GM21360 (cell line): ENCODE data around the gene MED14.

Experiments
- ATAC-seq: cut with Tn5 transposase; IDR thresholded peaks from one replicate; pipeline ENCODE4 v1.9.1; 2021; ENCODE audit warnings: mild to moderate bottlenecking, moderate library complexity; ENCODE audit not compliant: unreplicated experiment

MED14 gene

DNA sequence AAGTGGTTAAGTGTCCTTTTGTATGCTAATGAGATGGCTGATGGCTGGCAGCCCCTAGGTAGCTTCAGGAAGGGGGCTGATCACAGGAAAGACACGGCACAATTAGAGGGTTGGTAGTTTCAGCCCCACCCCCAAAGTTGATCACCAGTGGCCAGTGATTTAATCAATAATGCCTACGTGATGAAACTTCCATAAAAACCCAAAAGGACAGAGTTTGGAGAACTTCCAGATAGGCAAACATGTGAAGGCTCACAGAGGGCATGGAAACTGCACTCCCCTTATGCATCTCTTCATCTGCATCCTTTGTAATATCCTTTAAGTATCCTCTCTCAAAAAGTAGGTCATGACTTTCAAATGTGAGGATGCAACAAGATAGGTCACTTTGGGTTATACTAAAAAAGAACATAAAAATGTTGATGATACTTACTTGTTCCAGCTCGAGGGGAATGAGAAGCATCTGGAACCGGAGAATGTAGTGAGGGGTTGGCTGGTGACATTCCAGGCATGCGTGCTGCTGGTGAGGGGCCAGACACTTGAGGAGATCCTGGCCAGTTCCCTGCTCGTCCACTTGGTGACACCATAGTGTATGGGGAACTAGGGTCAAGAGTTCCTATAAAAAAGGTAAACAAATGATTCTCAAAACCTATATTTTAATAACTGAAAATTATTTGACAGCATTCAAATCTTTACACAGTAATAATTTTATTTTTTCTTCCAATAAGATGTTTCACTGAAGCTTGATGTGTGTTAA lies 71.3 kb downstream of the MED14 start:
- no peak for ATAC-seq

DNA sequence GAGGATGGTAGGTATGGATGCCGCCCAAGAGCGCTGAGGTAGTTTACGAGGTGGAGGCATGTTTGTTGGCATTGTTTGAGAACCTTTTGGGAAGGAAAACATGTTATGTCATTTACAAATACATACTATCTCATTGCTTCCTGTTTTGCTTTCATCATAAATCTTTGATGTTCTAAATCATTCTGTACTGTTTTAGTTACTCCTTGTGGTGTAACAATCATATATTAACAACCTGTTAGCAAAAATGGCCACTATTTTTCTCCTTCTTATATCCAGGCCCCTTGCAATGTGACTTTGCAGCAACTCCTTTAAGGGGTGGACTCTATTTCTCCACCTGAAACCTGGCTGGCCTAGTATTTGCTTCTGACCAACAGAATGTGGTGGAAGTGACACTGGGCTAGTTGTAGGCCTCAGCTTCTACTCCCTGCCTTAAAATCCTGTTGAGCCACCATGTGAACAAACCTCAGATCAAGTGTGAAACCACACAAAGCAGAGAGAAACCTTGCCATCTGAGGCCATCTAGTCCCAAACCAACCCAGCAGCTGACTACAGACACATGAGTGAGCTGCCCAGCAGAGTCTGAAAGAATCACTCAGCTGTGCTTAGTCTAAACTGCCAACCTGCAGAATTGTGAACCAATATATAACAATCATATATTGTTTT lies 72.1 kb downstream of the MED14 start:
- ATAC-seq: no peak

DNA sequence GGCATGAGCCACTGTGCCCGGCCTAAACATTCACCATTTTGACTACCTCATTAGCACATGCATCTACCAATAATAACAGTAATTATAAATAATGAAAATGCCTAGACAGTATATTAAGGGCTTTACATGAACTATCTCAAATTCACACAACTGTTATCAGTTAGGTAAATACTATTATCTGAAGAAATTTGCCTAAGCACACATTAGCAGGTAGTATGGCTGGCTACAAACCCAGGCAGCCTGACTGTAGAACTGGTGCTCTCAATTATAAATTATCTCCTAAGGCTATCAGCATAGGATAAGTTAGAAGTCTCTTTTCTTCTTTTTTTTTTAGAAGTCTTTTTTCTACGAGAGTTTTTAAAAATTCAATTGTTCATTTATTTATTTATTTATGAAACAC lies 73.9 kb downstream of the MED14 start:
- no peak for ATAC-seq

DNA sequence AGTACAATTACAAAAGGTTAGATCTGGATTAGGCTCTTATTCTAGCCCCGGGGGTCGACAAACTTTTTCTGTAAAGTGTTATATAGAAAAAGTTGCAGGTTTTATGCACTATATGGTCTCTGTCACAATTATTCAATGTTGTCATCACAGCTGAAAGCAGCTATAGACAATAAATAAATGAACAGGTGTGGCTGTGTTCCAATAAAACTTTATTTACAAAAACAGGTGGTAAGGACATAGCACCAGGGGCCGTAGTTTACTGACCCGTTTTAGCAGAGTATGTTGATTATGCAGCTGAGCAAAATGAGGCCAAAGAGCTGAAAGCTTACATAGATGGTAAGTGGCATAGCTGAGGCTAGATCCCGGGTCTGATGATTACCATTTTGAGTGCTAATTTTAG lies 75.0 kb downstream of the MED14 start:
- ATAC-seq: no peak

DNA sequence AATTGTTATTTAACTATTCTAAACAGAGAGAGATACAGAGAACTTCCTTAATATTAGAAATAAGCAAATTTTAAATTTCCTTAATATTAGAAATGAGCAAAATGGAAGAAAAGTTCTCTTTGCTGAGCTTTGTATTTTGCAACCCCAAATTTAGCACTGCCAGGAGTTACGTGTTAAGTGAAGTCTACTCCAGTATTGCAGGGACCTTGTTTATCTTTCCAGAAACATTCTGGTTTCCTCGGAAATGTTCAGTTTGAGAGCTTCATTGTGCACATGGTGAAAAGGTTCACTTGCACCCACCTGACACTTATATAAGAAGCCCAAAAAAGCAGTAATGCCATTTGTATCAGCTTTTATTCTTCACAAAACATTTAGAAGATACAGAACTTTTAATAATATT lies 81.8 kb downstream of the MED14 start:
- no peak for ATAC-seq

DNA sequence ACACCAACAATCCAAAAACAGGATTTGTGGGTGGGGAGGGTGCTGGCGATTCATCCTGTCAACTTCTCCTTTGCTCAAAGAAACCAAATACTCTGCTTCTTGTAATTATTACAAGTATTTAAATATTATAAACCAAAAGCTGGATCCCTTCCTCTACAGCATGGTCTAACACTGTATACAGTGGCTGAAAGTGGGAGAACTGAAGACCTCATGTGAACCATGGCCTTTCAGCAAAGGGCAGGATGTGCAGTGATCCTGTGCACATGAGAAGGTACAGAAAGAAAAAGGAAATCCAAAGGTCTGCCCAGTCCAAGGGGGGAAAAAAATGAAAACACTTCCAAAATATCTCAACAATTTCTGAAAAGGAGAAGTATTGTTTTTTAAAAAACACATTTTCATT lies 82.7 kb downstream of the MED14 start:
- no peak for ATAC-seq

DNA sequence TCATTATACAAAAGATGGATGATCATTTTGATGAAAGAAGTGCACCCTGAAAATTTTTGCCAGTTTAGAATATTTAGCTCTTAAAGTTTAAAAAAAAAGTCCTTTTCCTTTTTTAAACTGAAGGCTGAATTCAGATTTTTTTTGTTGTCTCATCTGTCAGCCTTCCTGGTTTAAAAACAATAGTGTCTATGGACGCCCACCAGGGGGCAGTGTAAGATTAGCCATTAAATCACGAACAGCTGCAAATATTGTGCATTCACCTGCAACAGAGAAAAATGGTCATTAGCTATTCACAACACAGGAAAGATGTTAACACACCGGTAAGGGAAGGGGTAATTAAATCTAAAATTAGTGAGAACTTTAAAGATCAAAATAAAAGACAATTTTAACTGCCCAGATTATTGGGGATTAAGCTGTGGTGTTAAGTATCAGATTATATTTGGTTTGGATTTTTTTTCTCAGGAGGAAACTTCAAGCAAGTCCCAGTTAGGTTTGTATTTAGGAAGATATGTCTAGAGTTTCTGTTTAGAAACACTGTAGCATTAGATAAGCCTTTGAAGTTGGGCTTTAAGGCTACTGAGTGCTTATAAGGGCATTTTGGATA lies 83.6 kb downstream of the MED14 start:
- no peak for ATAC-seq

DNA sequence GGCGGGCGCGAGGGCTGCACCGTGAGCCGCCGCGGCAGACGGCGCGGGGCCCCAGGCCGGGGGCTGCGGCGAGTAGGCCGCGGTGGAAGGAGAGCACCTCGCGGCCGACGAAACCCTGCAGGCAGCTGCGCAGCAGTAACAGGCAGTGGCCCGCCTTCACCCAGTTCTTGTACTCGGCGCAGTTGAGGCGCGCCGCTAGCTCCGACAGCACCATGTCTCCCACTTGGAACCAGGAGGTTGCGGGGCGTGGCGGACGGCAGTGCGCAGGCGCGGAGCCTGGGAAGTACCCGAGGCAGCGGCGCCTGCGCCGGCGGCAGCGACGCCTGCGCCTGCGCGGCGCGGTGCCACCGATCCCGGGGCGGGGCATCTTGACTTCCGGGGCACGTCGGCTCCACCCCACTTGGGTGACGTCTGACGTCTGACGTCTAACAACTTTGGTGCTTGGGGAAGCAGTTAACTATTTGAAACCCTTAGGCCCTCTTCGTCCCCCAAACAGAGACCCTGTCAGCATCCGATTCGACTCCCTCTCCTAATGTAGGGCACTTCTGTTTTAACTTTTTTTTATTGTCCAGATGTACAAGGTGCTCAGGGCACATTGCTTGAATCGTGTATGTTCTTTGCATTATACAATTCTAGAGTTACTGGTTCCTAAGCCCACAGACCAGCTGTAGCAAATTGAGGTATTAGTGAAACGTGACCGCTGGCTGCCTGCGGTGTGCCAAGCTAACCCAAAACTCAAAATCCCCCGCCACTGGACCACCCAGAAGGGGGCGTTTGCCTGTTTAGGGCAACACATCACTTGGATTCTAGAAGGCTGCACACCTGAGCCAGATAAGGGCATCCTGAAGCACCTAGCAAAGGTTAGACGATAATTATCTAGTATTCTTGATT lies 87.8 kb downstream of the MED14 start, which contains the start of gene CXorf38:
Gene CXorf38, minus strand, starts transcription at position 255 of the 891 bp plus-strand sequence. Its CDS starts 41 bp downstream, at position 214.
- peak; percentile 73 for ATAC-seq

DNA sequence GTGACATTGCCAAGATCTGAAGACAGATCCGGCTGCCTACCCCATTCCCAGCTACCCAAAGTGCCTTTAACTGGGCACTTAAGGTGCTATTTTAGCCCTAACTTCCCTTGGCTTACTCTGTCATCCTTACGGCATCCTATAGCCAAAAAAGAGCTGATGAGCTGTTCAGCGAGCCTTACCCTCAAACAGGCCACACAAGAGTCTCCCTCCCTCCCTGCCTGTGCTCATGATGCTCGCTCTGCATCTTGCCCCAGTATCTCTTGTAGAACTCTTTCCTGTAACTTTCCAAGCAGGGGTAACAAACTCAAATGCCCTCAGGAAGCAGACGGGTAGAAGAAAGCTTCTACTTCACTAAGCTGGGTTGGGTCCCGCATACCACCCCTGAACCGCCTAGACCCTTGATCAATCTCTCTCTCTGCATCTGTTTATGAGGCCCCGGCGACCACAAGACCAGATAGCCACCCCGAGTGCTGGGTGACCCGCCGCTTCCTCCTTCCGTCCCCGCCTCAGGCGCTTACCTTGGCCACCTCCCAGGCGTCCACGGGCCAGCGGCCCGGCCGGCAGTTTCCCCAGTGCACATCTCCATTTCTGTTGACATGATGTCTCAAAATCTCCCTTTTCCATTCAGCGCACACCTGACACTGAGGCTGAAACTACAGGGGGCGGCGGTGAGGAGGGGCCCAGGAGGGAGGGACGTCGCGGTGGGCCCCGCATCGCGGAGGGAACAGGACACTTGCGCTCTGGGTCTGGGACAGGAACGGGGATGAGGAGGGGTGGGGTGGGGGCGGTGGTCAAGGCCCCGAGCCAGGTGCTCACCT lies 88.6 kb downstream of the MED14 start:
- ATAC-seq: peak; percentile 15

DNA sequence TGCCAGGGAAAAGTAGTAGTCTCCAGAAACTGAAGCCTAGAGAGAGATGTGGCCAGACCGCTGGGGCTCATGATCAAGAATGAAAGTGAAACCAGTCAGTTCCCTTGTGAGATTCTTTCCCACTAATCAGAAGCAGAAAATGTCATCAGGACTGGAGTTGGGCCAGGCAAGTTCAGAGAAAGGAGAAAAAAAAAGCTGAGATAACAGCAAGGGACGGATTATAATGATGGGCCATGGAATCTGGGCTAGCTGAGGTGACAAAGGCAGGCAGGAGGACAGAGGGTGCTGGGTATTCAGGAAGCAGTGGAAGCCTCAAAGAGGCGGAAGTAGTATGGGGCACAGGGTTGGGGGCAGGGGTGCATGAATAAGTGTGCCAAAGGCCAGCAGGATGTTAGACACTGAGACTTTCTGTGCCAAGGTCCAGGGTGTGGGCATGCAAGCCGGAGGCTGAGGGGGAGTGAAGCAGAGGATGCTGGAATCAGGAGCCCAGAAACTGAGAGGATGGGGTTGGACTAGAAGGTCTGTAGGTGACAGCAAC lies 90.5 kb downstream of the MED14 start:
- ATAC-seq: peak; percentile 33

DNA sequence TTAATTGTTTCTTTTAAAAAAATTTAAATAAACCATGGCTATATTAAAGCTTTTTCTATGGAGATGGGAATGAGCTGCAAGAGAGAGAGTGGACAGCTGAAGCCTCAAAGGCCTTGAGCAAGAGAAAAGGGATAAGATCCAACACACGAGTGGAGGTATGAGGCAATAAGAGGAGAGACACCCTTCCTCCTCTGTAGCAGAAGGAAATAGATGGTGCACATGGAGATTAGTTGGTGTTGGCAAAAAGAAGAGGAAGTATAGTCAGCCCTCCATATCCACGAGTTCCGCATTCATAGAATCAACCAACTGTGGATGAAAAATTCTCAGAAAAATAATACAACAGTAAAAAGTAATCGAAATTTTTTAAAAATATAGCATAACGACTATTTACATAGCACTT lies 91.2 kb downstream of the MED14 start:
- ATAC-seq: no peak

DNA sequence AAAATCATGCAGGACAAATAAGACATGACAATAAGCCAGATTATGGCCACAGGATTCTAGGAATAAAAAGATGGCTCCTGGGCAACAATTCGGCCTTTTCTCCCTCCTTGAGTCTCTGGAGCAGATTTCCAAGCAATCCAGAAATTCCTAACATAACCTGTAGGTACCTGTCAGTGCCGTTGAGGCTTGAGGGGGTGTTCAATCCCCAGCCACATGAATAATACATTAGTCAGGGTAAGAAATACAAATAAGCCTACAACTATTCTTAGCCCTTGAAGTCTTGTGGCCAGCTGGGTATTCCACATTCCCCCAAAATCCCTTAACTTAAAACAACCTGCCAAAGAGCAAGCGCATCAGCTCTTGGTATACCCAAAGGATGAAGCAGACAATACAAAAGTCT lies 97.7 kb downstream of the MED14 start:
- no peak for ATAC-seq

DNA sequence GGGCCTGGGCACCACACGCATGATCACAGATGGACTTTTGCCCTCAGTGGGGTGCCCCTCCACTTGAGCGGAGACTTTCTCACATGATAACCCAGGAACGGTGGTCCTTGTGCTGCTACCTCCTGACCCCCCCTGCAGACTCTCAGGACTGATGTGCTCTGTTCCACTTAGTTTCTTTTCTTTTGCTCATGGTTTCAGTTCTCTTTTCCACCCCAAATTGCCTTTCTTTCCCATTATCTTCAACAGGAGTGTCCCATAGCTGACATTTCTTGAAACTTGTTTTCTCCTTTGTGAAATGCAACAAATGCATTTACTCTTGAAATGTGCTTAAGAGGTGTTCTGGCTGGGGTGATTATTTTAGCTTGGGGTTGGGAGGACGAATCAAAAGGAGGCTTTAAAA lies 103.1 kb downstream of the MED14 start:
- no peak for ATAC-seq

DNA sequence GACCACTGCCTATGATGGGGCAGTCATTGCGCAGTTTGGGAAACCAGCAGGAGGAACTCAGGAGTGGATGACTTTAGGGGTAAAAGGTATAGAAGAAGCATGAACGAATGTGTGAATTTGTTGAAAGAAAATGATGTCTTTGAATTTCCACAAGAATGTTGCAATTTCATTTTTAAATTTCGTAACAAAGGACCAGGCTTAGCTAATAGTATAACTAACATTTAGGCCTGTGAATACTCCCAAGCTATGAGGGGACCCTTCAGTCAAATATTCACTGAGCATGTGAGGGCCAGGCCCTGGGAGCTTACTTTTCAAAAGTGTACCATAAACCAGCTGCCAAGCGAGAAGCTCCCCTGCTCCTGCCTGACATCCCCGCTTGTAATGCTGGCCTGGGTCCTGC lies 106.8 kb downstream of the MED14 start:
- ATAC-seq: no peak

DNA sequence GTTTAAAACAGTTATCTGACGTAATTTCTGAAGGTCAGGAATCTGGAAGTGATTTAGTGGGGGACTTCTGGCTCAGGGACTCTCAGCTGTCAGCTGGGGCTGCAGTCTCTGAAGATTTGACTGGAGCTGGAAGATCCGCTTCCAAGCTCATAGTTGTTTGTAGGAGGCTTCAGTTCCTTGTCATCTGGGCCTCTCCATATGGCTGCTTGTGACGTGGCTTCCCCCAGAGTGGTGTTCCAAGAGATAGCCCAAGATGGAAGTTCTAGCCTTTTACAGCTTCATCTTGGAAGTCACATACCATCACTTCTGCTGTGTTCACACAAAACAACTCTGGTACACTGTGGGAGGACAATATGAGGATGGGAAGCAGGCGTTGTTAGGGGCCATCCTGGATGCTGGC lies 110.0 kb downstream of the MED14 start:
- no peak for ATAC-seq

DNA sequence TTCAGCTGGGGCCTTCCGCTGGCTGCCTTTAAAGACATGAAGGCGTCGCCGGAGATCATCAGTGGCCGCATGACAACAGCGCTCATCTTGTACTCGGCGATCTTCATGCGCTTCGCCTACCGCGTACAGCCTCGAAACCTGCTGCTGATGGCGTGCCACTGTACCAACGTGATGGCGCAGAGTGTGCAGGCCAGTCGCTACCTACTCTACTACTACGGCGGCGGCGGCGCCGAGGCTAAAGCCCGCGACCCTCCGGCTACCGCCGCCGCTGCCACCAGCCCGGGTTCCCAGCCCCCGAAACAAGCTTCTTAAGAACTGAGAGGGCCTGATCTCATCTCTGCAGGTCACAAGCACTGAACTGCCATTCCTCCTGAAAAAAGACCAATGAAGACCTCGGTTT lies 111.7 kb downstream of the MED14 start:
- no peak for ATAC-seq

DNA sequence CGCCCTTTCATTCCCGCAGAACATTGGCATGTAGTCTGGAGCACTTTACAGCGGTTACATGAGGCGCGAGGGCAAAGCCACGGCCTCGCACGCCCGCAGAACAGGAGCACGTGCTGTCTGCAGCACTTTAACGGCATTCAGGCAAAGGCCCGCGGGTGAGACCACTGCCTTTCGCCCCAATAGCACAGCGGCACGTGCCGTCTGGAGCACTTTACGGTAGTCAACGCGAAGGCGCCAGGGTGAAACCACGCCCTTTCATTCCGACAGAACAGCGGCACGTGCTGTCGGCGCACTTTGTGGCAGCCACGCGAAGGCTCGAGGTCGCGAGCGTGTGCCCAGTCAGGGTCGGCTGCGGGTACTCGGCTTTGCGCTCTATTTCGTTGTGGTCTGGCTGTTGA lies 112.2 kb downstream of the MED14 start, which contains the start of gene MPC1L:
Gene MPC1L, plus strand, starts transcription at position 290 of the 398 bp plus-strand sequence. CDS start 138 bp downstream, outside the sequence.
- no peak for ATAC-seq

DNA sequence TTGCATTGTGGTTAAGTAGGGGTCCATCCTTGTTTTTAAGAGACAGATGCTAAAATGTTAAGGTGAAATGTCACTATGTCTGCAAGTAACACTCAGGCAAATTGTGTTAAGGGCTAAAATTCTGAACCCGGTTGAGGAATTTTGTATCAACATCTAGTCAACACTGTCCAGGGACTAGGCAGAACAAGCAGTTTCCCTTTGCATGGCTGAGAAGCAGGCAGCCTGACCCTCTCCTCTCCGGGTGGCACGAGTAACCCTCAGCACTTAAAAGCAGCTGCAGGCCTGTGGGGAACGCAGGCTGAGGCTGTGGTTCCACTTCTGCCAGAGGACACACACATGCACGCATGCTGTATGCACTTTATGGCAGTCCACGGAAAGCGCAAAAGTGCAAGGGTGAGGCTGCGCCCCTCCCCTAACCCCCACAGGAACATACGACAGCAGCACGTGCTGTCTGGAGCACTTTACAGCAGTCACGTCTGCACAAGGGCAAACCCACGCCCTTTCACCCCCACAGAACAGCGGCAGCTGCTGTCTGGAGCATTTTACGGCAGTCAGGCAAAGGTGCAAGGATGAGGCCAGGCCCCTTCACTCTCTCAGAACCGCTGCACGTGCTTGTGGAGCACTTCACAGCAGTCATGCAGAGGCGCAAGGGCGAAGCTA lies 112.7 kb downstream of the MED14 start:
- ATAC-seq: no peak

DNA sequence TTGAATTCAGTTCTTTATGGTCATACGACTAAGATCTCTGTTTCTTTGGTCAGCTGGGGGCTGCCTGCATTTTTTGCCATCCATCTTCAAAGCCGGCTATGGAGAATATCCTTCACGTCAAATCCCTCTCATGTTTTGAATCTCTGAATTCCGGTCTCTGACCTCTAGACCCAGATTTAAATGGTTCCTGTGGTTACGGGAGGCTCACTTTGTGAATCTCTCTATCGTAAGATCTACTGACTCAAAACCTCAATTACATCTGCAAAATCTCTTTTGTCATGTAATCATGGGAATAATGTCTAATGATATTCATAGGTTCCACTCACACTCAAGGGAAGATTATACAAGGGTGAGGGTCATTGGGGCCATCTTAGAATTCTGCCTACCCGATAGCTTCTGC lies 117.8 kb downstream of the MED14 start:
- ATAC-seq: no peak
